Lower leg skin (tissue), 4 donors: ENCODE data around the gene UBXN7. TPM values are rescaled to one million over a fixed set of nuclear protein-coding genes. Genes with fewer than 3 reads are reported as not detected.
A peak's percentile ranks its signal among the peaks of the same experiment; 100 is the strongest.
"Not testable (repeated sequence)": the region's sequence is repeated elsewhere in the genome, so short reads cannot be mapped to it uniquely, and the experiment has no call there.

Experiments used
- DNase-seq, 2 donors: peaks; one replicate each; pipeline ENCODE4 v3.0.0-alpha.2; 2019; ENCODE audit warnings: low spot score in 2 of 2
- H3K4me3 ChIP-seq: fragments of 200-600 bp; sonication (generic); 2 replicates; pipeline ENCODE4 v1.5.1; 2017; ENCODE audit warnings: mild to moderate bottlenecking, low read depth; ENCODE audit not compliant: poor library complexity, severe bottlenecking
- CTCF ChIP-seq, 3 donors: fragments of 450-650 bp; IDR thresholded peaks; one replicate each; pipeline ENCODE4 v1.5.1; 2016; ENCODE audit warnings: antibody characterized with exemption in 3 of 3, mild to moderate bottlenecking in 3 of 3, moderate library complexity in 2 of 3
- POLR2A ChIP-seq, 2 donors: fragments of 450-650 bp; IDR thresholded peaks; one replicate each; pipeline ENCODE4 v1.6.1; 2016 to 2017; ENCODE audit warnings: antibody characterized with exemption in 2 of 2, mild to moderate bottlenecking in 1 of 2, moderate library complexity in 1 of 2
- WGBS, 2 donors: methylation state at CpG; one replicate each; pipeline ENCODE4 v1.1.5; 2018; 5-methylcytosine and 5-hydroxymethylcytosine counted together
- intact Hi-C: fragments of 100-400 bp; cut with DNase I; formaldehyde crosslinking; loops from one replicate; pipeline ENCODE4 v1.15.0; 2023; ENCODE audit warnings: low total_unique reads
- total RNA-seq, 4 donors: library from RNA; depleted of rRNA; stranded (reverse); fragments of >200 nt; gene quantifications; one replicate each; pipeline ENCODE4 v1.1.0, GENCODE V29; 2016

Gene UBXN7, protein sequence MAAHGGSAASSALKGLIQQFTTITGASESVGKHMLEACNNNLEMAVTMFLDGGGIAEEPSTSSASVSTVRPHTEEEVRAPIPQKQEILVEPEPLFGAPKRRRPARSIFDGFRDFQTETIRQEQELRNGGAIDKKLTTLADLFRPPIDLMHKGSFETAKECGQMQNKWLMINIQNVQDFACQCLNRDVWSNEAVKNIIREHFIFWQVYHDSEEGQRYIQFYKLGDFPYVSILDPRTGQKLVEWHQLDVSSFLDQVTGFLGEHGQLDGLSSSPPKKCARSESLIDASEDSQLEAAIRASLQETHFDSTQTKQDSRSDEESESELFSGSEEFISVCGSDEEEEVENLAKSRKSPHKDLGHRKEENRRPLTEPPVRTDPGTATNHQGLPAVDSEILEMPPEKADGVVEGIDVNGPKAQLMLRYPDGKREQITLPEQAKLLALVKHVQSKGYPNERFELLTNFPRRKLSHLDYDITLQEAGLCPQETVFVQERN
- 10 to 100 TPM; 20.5 to 30.4 (median 28.0) TPM for total RNA-seq

- TF ChIP-seq POLR2A (IDR thresholded peaks at IDR 0.05) (peak in 1 of 2 donors; percentile 20), CTCF (IDR thresholded peaks at IDR 0.05) (no peak)
- DNase-seq: peak; percentile 90 to 99
- 0 to 2% methylated on average over 40 to 42 of the region's 67 CpGs for WGBS, 2 donors
- intact Hi-C loops: no loop called here
- H3K4me3 ChIP-seq: peak within 1 kb of the TSS; percentile 98
These were observed at the start of gene UBXN7 for GRCh38 chr3:196432137-196432879. Gene UBXN7 (minus strand): TSS chr3:196432427. CDS start chr3:196432399, 28 bp downstream.

GRCh38 chr3:196477678-196478077 lies 45.5 kb upstream of the UBXN7 start:
- TF ChIP-seq POLR2A (IDR thresholded peaks at IDR 0.05) (no peak), CTCF (IDR thresholded peaks at IDR 0.05) (no peak)
- intact Hi-C loops: no loop called here
- H3K4me3 ChIP-seq: no peak overlapping the region
- 96 to 99% methylated on average over 4 of the region's 4 CpGs for WGBS, 2 donors
- DNase-seq: no peak

GRCh38 chr3:196472286-196472685 lies 40.1 kb upstream of the UBXN7 start:
- no peak overlapping the region for H3K4me3 ChIP-seq
- TF ChIP-seq POLR2A (IDR thresholded peaks at IDR 0.05): no peak
- no peak for TF ChIP-seq CTCF (IDR thresholded peaks at IDR 0.05)
- intact Hi-C loops: no loop called here
- DNase-seq: no peak
- 92% methylated on average over 8 of the region's 8 CpGs for WGBS, 2 donors

DNA sequence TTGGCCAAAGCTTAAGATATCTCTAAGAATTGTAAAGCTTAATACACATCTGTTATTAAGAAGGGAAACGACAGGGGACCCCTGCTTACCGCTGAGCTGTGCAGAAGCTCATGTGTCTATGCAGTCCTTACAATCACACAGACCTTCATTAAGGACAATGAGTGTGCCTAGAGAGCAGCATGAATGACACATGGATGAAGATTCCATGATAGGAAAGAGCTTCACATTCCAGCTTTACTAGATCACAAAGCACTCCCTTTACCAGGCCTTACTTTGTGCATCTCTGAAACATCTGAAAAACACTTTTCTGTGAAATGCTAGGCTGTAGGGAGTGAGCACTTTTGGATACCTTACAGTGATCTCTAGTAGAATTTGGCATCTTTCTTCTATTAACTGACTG lies 39.3 kb upstream of the UBXN7 start:
- TF ChIP-seq CTCF (IDR thresholded peaks at IDR 0.05) (no peak), POLR2A (IDR thresholded peaks at IDR 0.05) (no peak)
- no peak for DNase-seq
- no peak overlapping the region for H3K4me3 ChIP-seq
- WGBS, 2 donors: 83 to 87% methylated on average over 2 of the region's 2 CpGs
- intact Hi-C loops: no loop called here

DNA sequence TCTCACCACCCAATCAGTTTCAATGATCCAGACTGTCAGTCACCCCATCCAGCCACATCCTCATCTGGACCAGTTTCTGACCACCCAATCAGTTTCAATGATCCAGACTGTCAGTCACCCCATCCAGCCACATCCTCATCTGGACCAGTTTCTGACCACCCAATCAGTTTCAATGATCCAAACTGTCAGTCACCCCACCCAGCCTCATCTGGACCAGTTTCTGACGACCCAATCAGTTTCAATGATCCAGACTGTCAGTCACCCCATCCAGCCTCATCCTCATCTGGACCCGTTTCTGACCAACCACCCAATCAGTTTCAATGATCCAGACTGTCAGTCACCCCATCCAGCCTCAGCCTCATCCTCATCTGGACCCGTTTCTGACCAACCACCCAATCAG lies 38.0 kb upstream of the UBXN7 start:
- H3K4me3 ChIP-seq, intact Hi-C loops: not testable (repeated sequence)
- WGBS, 2 donors: 90 to 94% methylated on average over 3 of the region's 3 CpGs
- DNase-seq: peak in 1 of 2 donors; percentile 13

DNA sequence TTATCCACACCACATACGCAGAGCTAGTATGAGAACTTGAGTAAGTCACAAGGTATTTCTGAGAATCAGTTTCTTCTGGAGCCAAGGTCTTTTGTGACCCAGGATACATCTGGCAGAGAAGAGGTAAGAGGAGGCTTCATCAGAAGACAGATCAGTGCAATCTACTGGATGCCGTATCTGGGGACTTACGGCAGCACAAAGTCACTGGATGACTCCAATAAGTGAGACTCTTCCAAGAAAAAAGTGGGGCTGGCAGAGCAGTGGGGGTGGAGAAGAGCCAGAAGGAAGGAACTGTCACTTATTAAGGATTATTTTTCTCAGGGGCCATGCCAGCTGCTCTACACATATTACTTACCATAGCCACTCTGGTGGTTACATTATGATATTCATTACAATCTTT lies 31.6 kb upstream of the UBXN7 start:
- DNase-seq: no peak
- H3K4me3 ChIP-seq: no peak overlapping the region
- whole genome bisulfite sequencing, 2 donors: 86 to 95% methylated on average over 3 of the region's 3 CpGs
- no peak for TF ChIP-seq CTCF (IDR thresholded peaks at IDR 0.05)
- no peak for TF ChIP-seq POLR2A (IDR thresholded peaks at IDR 0.05)
- intact Hi-C loops: no loop called here
